ENCODE results near the gene MAPKBP1.

The MAPKBP1 gene

GRCh38 chr15:41779662-41780157 is 5.4 kb downstream of the MAPKBP1 start:
- ChIA-PET POLR2A (interaction anchor here (0.7 kb wide), 1 partner anchor 9 kb away, joined by 3 read pairs; no protein-coding TSS in a partner anchor), CTCF (interaction anchor here (3.9 kb wide), 1 partner anchor 32 kb away, joined by 14 read pairs; no protein-coding TSS in a partner anchor)
- no peak for TF ChIP-seq GLI2 (tag by site-specific recombination; IDR thresholded peaks at IDR 0.05; ENCODE audit: borderline replicate concordance, low read depth)
- TF ChIP-seq ZNF623 (tag by site-specific recombination; IDR thresholded peaks at IDR 0.05) = no peak
- peak; percentile 53; the same call in 1 of the 2 replicates for TF ChIP-seq SCRT2 (tag by site-specific recombination; IDR thresholded peaks at IDR 0.05)
- 0 out of 2 replicates have a peak, but pooled peaks have one; percentile 19 for TF ChIP-seq ZNF366 (tag by site-specific recombination; conservative IDR thresholded peaks at IDR 0.05)
- no peak for TF ChIP-seq PATZ1 (tag by site-specific recombination; IDR thresholded peaks at IDR 0.05)
- Histone ChIP-seq H3K4me1 (ENCODE audit: control insufficient read depth, insufficient read depth, low read length) (peaks cover 8% of the 10 kb centered on the region; the same call in 1 of the 2 replicates), H3K36me3 (ENCODE audit: control insufficient read depth in 2 of 2, insufficient read depth in 1 of 2, low read length in 2 of 2) (no peaks in the 10 kb centered on the region), H3K27ac (ENCODE audit: extremely low read depth, low read depth, low read length) (no peak overlapping the region), H3K9me3 (ENCODE audit: control insufficient read depth, insufficient read depth, low read depth, low read length) (no peaks in the 10 kb centered on the region), H3K4me3 (ENCODE audit: low read depth, low read length) (no peak overlapping the region)

- H3K27ac ChIP-seq (ENCODE audit: extremely low read depth, low read depth, low read length) = no peak overlapping the region
- H3K4me3 ChIP-seq (ENCODE audit: low read depth, low read length) = no peak overlapping the region
- CTCF ChIA-PET = interaction anchor here (3.9 kb wide), 1 partner anchor 31 kb away, joined by 14 read pairs; no protein-coding TSS in a partner anchor
- POLR2A ChIA-PET = no interaction called here
- no peaks in the 10 kb centered on the region for H3K36me3 ChIP-seq (ENCODE audit: control insufficient read depth in 2 of 2, insufficient read depth in 1 of 2, low read length in 2 of 2)
- no peaks in the 10 kb centered on the region for H3K9me3 ChIP-seq (ENCODE audit: control insufficient read depth, insufficient read depth, low read depth, low read length)
- TF ChIP-seq KLF7 (tag by site-specific recombination; IDR thresholded peaks at IDR 0.05; ENCODE audit: borderline replicate concordance) (no peak), ZNF449 (tag by site-specific recombination; IDR thresholded peaks at IDR 0.05) (peak; percentile 39; the same call in 1 of the 2 replicates), YY1 (tag by site-specific recombination; IDR thresholded peaks at IDR 0.05) (no peak), BCL11B (tag by site-specific recombination; IDR thresholded peaks at IDR 0.05; ENCODE audit: low read depth) (no peak), ZNF426 (tag by site-specific recombination; IDR thresholded peaks at IDR 0.05) (no peak), ZFP41 (tag by site-specific recombination; IDR thresholded peaks at IDR 0.05; ENCODE audit: borderline replicate concordance) (no peak), SALL2 (tag by site-specific recombination; IDR thresholded peaks at IDR 0.05; ENCODE audit: borderline replicate concordance) (no peak), ATF2 (tag by site-specific recombination; IDR thresholded peaks at IDR 0.05; ENCODE audit: low read depth) (no peak)
- peaks cover 8% of the 10 kb centered on the region; the same call in 1 of the 2 replicates for H3K4me1 ChIP-seq (ENCODE audit: control insufficient read depth, insufficient read depth, low read length)
These were observed 6.0 kb downstream of the MAPKBP1 start for GRCh38 chr15:41780266-41780665.

- POLR2A ChIA-PET = interaction anchor here (0.6 kb wide), 1 partner anchor 464 kb away, joined by 3 read pairs; no protein-coding TSS in a partner anchor
- CTCF ChIA-PET = interaction anchor here (3.9 kb wide), 1 partner anchor 30 kb away, joined by 14 read pairs; no protein-coding TSS in a partner anchor
- H3K4me1 ChIP-seq (ENCODE audit: control insufficient read depth, insufficient read depth, low read length) = peaks cover 8% of the 10 kb centered on the region; the same call in 1 of the 2 replicates
These were observed 6.4 kb downstream of the MAPKBP1 start for GRCh38 chr15:41780727-41781126.

More at GRCh38 chr15:41780727-41781126, 6.4 kb downstream of the MAPKBP1 start:
- no peaks in the 10 kb centered on the region for H3K9me3 ChIP-seq (ENCODE audit: control insufficient read depth, insufficient read depth, low read depth, low read length)
- H3K4me3 ChIP-seq (ENCODE audit: low read depth, low read length) = no peak overlapping the region
- no peak overlapping the region for H3K27ac ChIP-seq (ENCODE audit: extremely low read depth, low read depth, low read length)
- peak; percentile 77 for TF ChIP-seq SCRT2 (tag by site-specific recombination; IDR thresholded peaks at IDR 0.05)
- no peak for TF ChIP-seq ZSCAN16 (tag by site-specific recombination; IDR thresholded peaks at IDR 0.05)
- no peak for TF ChIP-seq ZNF175 (tag by site-specific recombination; IDR thresholded peaks at IDR 0.05)
- TF ChIP-seq ZNF394 (tag by site-specific recombination; IDR thresholded peaks at IDR 0.05; ENCODE audit: borderline replicate concordance) = no peak
- no peak for TF ChIP-seq GFI1B (tag by site-specific recombination; IDR thresholded peaks at IDR 0.05)
- no peak for TF ChIP-seq ZFP69B (tag by site-specific recombination; IDR thresholded peaks at IDR 0.05)
- peak; percentile 69 for TF ChIP-seq SCRT1 (tag by site-specific recombination; IDR thresholded peaks at IDR 0.05; ENCODE audit: borderline replicate concordance)
- H3K36me3 ChIP-seq (ENCODE audit: control insufficient read depth in 2 of 2, insufficient read depth in 1 of 2, low read length in 2 of 2) = no peaks in the 10 kb centered on the region
